Calu3 (cell line): Measurements from ENCODE around the gene ABCB10. TPM values are rescaled to one million over a fixed set of nuclear protein-coding genes. Genes with fewer than 3 reads are reported as not detected.

Source experiments
- BruUV-seq: library from RNA; stranded (reverse); fragments of 400-500 nt; replicated peaks from 2 replicates; lab custom pipeline; 2021; lab: Mats Ljungman, UMichigan
- CTCF ChIA-PET: fragments of 300-600 bp; sonication (Branson Sonifier 250); formaldehyde crosslinking; loops from one replicate; lab custom pipeline; 2022; ENCODE audit warnings: antibody characterized with exemption; lab: Charles Lee
- DNase-seq: peaks from one replicate; pipeline ENCODE4 v3.0.0; 2022
- H3K27ac Mint-ChIP-seq: one replicate; pipeline ENCODE4 v1.8.0; 2022; ENCODE audit warnings: mixed read lengths; ENCODE audit not compliant: unreplicated experiment
- H3K27me3 Mint-ChIP-seq: one replicate; pipeline ENCODE4 v1.8.0; 2022; ENCODE audit warnings: mixed read lengths; ENCODE audit not compliant: unreplicated experiment
- H3K36me3 Mint-ChIP-seq: one replicate; pipeline ENCODE4 v1.8.0; 2022; ENCODE audit warnings: mild to moderate bottlenecking, moderate library complexity, mixed read lengths; ENCODE audit not compliant: insufficient read depth, unreplicated experiment
- H3K4me1 Mint-ChIP-seq: one replicate; pipeline ENCODE4 v1.8.0; 2022; ENCODE audit warnings: mild to moderate bottlenecking, low read depth, mixed read lengths; ENCODE audit not compliant: unreplicated experiment
- H3K4me3 Mint-ChIP-seq: one replicate; pipeline ENCODE4 v1.8.0; 2022; ENCODE audit warnings: mild to moderate bottlenecking, low read depth, moderate library complexity, mixed read lengths; ENCODE audit not compliant: unreplicated experiment
- H3K9me3 Mint-ChIP-seq: one replicate; pipeline ENCODE4 v1.8.0; 2022; ENCODE audit warnings: low read depth, mixed read lengths; ENCODE audit not compliant: unreplicated experiment
- intact Hi-C: fragments of 100-400 bp; cut with micrococcal nuclease; formaldehyde crosslinking; loops from one replicate; pipeline ENCODE4 v1.10.0; 2022; ENCODE audit not compliant: unreplicated experiment
- total RNA-seq: library from RNA; stranded (reverse); gene quantifications from 2 replicates; pipeline ENCODE4 v1.2.3, GENCODE V29; 2022
- TF ChIP-seq, protein P1 (sequence below): fragments of 200-600 bp; IDR thresholded peaks from one replicate; pipeline ENCODE4 v1.8.0; 2022; ENCODE audit warnings: antibody characterized with exemption; ENCODE audit not compliant: unreplicated experiment

The ABCB10 gene
- total RNA-seq, 1 experiment from 2014 or later = 19.9 TPM

DNA sequence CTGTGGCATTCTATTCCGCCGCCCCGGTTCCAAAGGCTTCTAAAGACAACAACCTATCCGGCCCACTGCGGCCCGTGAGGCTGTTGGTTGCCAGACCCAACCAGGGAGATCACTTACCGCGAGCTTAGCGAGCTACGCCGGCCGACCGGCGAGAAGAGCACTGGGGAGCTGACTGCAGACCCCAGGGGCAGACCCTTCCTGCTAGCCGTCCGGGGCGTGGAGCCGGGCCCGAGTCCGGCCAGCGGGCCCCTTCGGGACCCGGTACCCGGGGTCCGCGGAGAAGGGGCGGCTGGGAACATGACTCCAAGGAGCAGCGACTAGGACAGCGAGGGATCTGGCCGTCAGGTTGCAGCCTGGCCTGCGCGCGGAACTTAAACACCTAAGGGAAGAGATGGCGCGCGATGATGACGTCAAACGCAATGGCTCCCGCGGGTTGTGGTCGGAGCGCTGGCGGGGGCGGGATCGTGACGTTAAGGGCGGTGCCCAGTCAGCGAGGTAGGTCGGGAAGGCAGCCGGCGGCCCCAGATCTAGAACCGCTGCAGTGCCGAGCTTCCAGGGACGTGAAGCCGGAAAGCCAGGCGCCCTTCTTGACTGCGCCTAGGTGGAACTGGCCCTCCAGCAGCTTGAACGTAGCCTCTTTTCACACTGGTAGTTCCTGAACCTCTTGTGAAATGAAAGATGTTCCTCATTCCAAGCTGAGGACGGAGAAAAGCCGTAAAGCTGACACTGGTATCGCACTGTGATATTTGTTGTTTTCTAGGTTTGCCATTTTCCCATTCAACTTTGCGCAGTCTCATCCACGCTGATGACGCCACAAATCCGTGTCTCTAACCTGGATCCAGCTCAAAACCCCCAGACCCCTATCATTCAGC, 50.3 kb downstream of the ABCB10 start, which contains the start of gene NUP133:
Gene NUP133 (minus strand): TSS at position 391 of the 872 bp plus-strand sequence. CDS start 92 bp downstream, at position 299.
- H3K27ac Mint-ChIP-seq = peak within 1 kb of the TSS; percentile 99
- no peaks in the 10 kb centered on the region for H3K9me3 Mint-ChIP-seq
- TSS peak; percentile 97 for BruUV-seq
- peaks cover 19% of the 10 kb centered on the region for H3K4me1 Mint-ChIP-seq
- peak; percentile 99 for DNase-seq
- CTCF ChIA-PET = interaction anchor here (0.6 to 1.1 kb wide), 2 partner anchors 24 to 55 kb away, joined by 3 to 4 read pairs; no protein-coding TSS in a partner anchor
- intact Hi-C loops = no loop called here
- no peaks in the 10 kb centered on the region for H3K27me3 Mint-ChIP-seq
- peak within 1 kb of the TSS; percentile 94 for H3K4me3 Mint-ChIP-seq
- H3K36me3 Mint-ChIP-seq = peaks cover 24% of the 10 kb centered on the region
- TF ChIP-seq, protein P1, sequence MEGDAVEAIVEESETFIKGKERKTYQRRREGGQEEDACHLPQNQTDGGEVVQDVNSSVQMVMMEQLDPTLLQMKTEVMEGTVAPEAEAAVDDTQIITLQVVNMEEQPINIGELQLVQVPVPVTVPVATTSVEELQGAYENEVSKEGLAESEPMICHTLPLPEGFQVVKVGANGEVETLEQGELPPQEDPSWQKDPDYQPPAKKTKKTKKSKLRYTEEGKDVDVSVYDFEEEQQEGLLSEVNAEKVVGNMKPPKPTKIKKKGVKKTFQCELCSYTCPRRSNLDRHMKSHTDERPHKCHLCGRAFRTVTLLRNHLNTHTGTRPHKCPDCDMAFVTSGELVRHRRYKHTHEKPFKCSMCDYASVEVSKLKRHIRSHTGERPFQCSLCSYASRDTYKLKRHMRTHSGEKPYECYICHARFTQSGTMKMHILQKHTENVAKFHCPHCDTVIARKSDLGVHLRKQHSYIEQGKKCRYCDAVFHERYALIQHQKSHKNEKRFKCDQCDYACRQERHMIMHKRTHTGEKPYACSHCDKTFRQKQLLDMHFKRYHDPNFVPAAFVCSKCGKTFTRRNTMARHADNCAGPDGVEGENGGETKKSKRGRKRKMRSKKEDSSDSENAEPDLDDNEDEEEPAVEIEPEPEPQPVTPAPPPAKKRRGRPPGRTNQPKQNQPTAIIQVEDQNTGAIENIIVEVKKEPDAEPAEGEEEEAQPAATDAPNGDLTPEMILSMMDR = no peak

DNA sequence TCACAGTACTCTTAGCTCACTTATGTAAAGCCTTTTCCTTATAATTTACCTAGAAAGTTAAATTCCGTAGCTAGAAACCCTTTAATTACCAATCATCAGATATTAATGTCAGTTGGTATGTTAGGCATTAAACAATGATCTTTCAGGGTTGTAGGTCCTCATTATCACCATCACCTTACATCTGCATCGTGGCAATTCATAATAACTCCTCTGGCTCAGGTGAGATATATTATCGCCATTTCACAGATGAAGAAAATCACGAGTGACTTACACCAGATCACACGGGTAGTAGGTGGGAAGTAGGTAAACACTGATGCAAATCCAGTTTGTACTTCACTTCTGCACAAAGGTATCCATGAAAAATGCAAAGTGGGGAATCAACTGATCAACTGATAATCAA, 51.0 kb downstream of the ABCB10 start:
- H3K36me3 Mint-ChIP-seq = peaks cover 29% of the 10 kb centered on the region
- peak overlapping the region; percentile 94 for H3K4me3 Mint-ChIP-seq
- TF ChIP-seq, protein P1 = no peak
- intact Hi-C loops = no loop called here
- DNase-seq = no peak
- CTCF ChIA-PET = no interaction called here
- peak overlapping the region; percentile 99 for H3K27ac Mint-ChIP-seq
- BruUV-seq = TSS peak; percentile 66
- H3K9me3 Mint-ChIP-seq = no peaks in the 10 kb centered on the region
- H3K4me1 Mint-ChIP-seq = peaks cover 19% of the 10 kb centered on the region
- no peaks in the 10 kb centered on the region for H3K27me3 Mint-ChIP-seq

DNA sequence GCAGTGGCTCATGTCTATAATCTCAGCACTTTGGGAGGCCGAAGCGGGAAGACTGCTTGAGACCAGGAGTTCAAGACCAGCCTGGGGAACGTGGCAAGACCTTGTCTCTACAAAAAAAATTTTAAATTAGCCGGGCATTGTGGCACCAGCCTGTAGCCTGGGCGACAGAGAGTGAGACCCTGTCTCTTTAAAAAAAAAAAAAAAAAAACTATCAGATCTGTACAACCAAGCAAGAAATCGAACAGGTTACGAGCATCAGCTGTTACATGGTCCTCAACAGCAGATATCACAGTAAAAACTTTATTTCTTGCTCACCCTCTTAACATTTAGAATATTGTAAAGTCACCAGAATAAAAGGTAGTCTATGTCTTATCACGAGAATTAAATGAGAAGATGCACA, 51.9 kb downstream of the ABCB10 start:
- H3K4me1 Mint-ChIP-seq = peaks cover 19% of the 10 kb centered on the region
- intact Hi-C loops = no loop called here

DNA sequence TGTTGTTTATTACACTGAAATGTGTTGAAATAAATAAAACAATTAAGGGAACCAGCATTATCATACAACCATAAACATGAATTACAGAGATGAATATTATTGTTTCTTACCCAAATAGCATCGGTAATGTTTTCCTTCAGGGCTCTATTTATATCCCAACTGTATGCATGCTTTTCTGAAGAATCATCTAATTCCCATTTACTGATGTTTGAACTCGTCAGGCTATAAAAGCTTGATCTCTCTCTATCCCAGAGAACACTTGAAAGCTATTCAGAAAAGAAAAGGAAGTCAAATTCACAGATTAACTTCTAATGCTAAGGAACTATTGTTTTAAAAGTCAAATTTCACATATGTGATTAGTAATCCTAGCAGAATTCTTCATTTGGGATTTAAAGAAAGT, 62.7 kb downstream of the ABCB10 start:
- Mint-ChIP-seq H3K9me3 (no peaks in the 10 kb centered on the region), H3K4me3 (no peak overlapping the region), H3K27ac (no peak overlapping the region), H3K36me3 (peaks cover 18% of the 10 kb centered on the region), H3K27me3 (no peaks in the 10 kb centered on the region), H3K4me1 (no peaks in the 10 kb centered on the region)
- BruUV-seq = no TSS peak
- intact Hi-C loops = no loop called here
- no peak for DNase-seq
- CTCF ChIA-PET = interaction anchor here (0.6 to 1.1 kb wide), 2 partner anchors 14 to 833 kb away, joined by 3 to 4 read pairs; no protein-coding TSS in a partner anchor
- TF ChIP-seq, protein P1 = no peak

More for the DNA sequence above, 51.9 kb downstream of the ABCB10 start:
- Mint-ChIP-seq H3K9me3 (no peaks in the 10 kb centered on the region), H3K27me3 (no peaks in the 10 kb centered on the region), H3K27ac (no peak overlapping the region), H3K36me3 (peaks cover 29% of the 10 kb centered on the region), H3K4me3 (peak overlapping the region; percentile 94)
- DNase-seq = no peak
- BruUV-seq = no TSS peak
- TF ChIP-seq, protein P1 = no peak
- CTCF ChIA-PET = interaction anchor here (0.6 kb wide), 1 partner anchor 75 kb away, joined by 4 read pairs; no protein-coding TSS in a partner anchor
